ENCODE measurements around the gene ACY1.

DNA sequence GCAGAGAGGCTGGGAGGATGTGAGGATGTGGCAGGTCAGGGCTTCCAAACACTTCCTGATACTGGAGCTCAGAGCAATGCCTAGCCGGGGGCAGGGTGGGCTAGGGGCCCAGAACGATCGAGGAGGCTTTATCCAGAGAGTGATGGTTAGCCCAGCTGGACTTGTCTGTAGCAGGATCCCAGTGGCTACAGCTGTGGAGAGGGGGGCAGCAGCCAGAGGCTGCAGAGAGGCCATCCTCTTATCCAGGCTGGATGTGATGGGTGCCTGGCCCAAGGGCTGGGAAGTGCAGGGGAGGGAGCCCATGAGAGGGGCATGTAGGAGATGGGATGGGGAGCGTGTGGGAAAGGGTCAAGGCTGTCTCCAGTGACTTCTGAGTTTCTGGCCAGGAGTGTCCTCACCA lies 36.5 kb upstream of the ACY1 start:
- no peak for TF ChIP-seq RCOR1 (IDR thresholded peaks at IDR 0.05; ENCODE audit: low read depth, low read length)
- TF ChIP-seq POLR2A (IDR thresholded peaks at IDR 0.05; ENCODE audit: low read length) = no peak
- TF ChIP-seq, protein P1, sequence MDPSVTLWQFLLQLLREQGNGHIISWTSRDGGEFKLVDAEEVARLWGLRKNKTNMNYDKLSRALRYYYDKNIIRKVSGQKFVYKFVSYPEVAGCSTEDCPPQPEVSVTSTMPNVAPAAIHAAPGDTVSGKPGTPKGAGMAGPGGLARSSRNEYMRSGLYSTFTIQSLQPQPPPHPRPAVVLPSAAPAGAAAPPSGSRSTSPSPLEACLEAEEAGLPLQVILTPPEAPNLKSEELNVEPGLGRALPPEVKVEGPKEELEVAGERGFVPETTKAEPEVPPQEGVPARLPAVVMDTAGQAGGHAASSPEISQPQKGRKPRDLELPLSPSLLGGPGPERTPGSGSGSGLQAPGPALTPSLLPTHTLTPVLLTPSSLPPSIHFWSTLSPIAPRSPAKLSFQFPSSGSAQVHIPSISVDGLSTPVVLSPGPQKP (IDR thresholded peaks at IDR 0.05; ENCODE audit: low read depth, low read length) = no peak
- TF ChIP-seq KDM1A (IDR thresholded peaks at IDR 0.05; ENCODE audit: low read depth) = no peak
- no peak for TF ChIP-seq HDAC2 (IDR thresholded peaks at IDR 0.05)
- no peak for TF ChIP-seq BHLHE40 (IDR thresholded peaks at IDR 0.05; ENCODE audit: low read depth, low read length)
- no peak for TF ChIP-seq MAFK (IDR thresholded peaks at IDR 0.05; ENCODE audit: partially characterized antibody)
- TF ChIP-seq CEBPB (IDR thresholded peaks at IDR 0.05) = no peak
- TF ChIP-seq REST (IDR thresholded peaks at IDR 0.05) = no peak

Measured in A549 (cell line).